Effector CD8-positive, alpha-beta T cell (primary cell): ENCODE measurements around the gene WDR90.

Experiments used
- DNase-seq: peaks from one replicate; lab custom pipeline; 2025; lab: John Stamatoyannopoulos, UW

Gene WDR90

GRCh38 chr16:626787-627453, 22.2 kb upstream of the WDR90 start:
- DNase-seq = no peak

GRCh38 chr16:627454-628239, 21.5 kb upstream of the WDR90 start:
- no peak for DNase-seq

GRCh38 chr16:628321-629061, 20.7 kb upstream of the WDR90 start:
- DNase-seq = no peak

GRCh38 chr16:629185-629832, 19.9 kb upstream of the WDR90 start:
- no peak for DNase-seq

GRCh38 chr16:629833-630248, 19.3 kb upstream of the WDR90 start:
- DNase-seq = no peak

GRCh38 chr16:630249-630814, 18.8 kb upstream of the WDR90 start:
- DNase-seq = no peak

- no peak for DNase-seq
These were observed 18.3 kb upstream of the WDR90 start, which contains the start of gene WFIKKN1 for GRCh38 chr16:630815-631405. Gene WFIKKN1 (plus strand): TSS chr16:630985. CDS start chr16:631254, 269 bp downstream.

GRCh38 chr16:631808-632358, 17.3 kb upstream of the WDR90 start:
- DNase-seq = no peak

- no peak for DNase-seq
These were observed 16.5 kb upstream of the WDR90 start for GRCh38 chr16:632486-633335.

- no peak for DNase-seq
These were observed 15.7 kb upstream of the WDR90 start for GRCh38 chr16:633336-634050.

GRCh38 chr16:634051-634670, 15.0 kb upstream of the WDR90 start:
- no peak for DNase-seq

- no peak for DNase-seq
These were observed 14.2 kb upstream of the WDR90 start for GRCh38 chr16:634996-635395.

- DNase-seq = no peak
These were observed 13.5 kb upstream of the WDR90 start for GRCh38 chr16:635573-636205.

GRCh38 chr16:636206-637080, 12.7 kb upstream of the WDR90 start, which contains the start of gene METTL26:
Gene METTL26 (minus strand): TSS chr16:636305. CDS start chr16:636290, 15 bp downstream.
- peak; percentile 86 for DNase-seq

- DNase-seq = peak; percentile 88
These were observed 11.8 kb upstream of the WDR90 start for GRCh38 chr16:637081-638018.

- DNase-seq = no peak
These were observed 11.1 kb upstream of the WDR90 start for GRCh38 chr16:638034-638543.
